ENCODE measurements around the gene ARPC2. TPM values are rescaled to one million over a fixed set of nuclear protein-coding genes. Genes with fewer than 3 reads are reported as not detected.

Gene ARPC2
- total and polyA plus RNA-seq, 8 donors: 37.4 to 102 (median 55.8) TPM

- 81 to 82% methylated on average over 16 of the region's 16 CpGs for WGBS, 2 donors
- H3K27ac ChIP-seq: peak overlapping the region in 1 of 4 donors; percentile 11
- no peak overlapping the region for H3K4me3 ChIP-seq
- FAIRE-seq: no peak
- no peaks in the 10 kb centered on the region for H3K27me3 ChIP-seq
- peaks cover 9 to 73% (median 63%) of the 10 kb centered on the region in 3 donors for H3K36me3 ChIP-seq
- H3K4me1 ChIP-seq: peaks cover 21 to 27% (median 22%) of the 10 kb centered on the region in 3 donors
- TF ChIP-seq, protein P1, sequence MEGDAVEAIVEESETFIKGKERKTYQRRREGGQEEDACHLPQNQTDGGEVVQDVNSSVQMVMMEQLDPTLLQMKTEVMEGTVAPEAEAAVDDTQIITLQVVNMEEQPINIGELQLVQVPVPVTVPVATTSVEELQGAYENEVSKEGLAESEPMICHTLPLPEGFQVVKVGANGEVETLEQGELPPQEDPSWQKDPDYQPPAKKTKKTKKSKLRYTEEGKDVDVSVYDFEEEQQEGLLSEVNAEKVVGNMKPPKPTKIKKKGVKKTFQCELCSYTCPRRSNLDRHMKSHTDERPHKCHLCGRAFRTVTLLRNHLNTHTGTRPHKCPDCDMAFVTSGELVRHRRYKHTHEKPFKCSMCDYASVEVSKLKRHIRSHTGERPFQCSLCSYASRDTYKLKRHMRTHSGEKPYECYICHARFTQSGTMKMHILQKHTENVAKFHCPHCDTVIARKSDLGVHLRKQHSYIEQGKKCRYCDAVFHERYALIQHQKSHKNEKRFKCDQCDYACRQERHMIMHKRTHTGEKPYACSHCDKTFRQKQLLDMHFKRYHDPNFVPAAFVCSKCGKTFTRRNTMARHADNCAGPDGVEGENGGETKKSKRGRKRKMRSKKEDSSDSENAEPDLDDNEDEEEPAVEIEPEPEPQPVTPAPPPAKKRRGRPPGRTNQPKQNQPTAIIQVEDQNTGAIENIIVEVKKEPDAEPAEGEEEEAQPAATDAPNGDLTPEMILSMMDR (IDR thresholded peaks at IDR 0.05): no peak
- ATAC-seq: no peak
- H3K9me3 ChIP-seq: no peaks in the 10 kb centered on the region
- DNase-seq: peak in 1 of 6 donors; percentile 31
- intact Hi-C loops (cut with DNase I): loop anchor here in 1 of 3 donors (10.0 kb wide), 1 partner anchor 116 kb away; the partner anchor contains the start of gene CTDSP1
Observed at GRCh38 chr2:218278531-218279360, 61.8 kb downstream of the ARPC2 start.

DNA sequence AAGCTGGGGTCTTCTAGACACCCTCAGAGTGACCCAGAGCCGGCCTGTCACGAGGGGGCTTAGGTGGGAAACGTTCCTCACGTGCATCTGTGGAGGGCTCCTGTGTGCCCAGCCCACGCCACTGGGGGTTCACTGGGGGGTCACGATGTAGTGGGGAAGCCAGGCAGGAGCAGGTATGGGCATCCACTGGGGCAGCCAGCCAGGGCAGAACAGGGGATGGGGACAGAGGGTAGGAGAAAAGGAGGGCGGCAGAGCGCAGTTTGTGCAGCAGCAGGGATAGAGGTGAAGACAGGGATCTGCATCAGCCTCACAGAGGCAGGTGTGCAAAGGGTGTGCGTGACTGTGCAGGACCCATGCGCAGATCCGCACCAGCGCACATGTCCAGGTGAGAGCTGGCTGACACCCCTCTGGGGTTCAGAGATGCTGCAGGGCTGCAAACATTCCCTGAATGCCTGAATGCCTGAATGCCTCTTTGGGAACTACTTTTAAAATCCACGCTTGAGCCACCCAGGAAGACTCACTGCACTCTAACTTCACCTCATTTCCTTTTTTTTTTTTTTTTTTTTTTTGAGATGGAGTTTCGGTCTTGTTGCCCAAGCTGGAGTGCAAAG is 63.4 kb downstream of the ARPC2 start:
- DNase-seq (peak in 1 of 6 donors; percentile 13), FAIRE-seq (no peak), ATAC-seq (no peak)
- H3K4me3 ChIP-seq: no peak overlapping the region
- TF ChIP-seq, protein P1 (IDR thresholded peaks at IDR 0.05): no peak
- no peaks in the 10 kb centered on the region for H3K27me3 ChIP-seq
- WGBS, 2 donors: 85 to 89% methylated on average over 14 of the region's 14 CpGs
- intact Hi-C loops (cut with DNase I): no loop called here
- peaks cover 8 to 57% (median 47%) of the 10 kb centered on the region in 3 donors for H3K36me3 ChIP-seq
- no peak overlapping the region for H3K27ac ChIP-seq
- H3K9me3 ChIP-seq: no peaks in the 10 kb centered on the region
- H3K4me1 ChIP-seq: peaks cover 37 to 42% (median 38%) of the 10 kb centered on the region in 3 donors

DNA sequence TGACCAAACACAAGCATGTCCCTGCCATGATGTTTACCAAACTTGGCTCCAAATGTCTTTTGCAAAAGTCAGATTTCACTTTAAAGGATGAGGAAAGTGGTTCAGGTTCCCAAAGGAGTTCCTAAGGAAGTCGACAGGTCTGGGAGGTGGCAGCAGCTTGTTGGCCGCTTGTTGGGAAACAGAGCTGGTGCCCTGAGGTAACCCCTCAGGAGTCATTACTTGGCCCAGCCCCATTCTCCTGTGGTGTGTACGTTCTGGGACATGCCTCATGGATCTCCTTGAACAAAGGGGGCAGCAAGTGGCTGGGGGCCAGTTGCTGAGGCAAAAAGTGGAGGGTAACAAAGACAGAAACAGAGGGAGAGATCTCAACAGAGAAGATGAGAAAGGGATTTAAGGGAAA is 64.5 kb downstream of the ARPC2 start:
- Histone ChIP-seq H3K27me3 (no peaks in the 10 kb centered on the region), H3K36me3 (peaks cover 3 to 46% (median 37%) of the 10 kb centered on the region in 3 donors), H3K4me1 (peaks cover 48 to 53% (median 49%) of the 10 kb centered on the region in 3 donors), H3K4me3 (no peak overlapping the region), H3K9me3 (no peaks in the 10 kb centered on the region), H3K27ac (peak overlapping the region; percentile 88 to 100 (median 93))
- TF ChIP-seq, protein P1 (IDR thresholded peaks at IDR 0.05): no peak
- no peak for FAIRE-seq
- DNase-seq: peak in 3 of 6 donors; percentile 66 to 78 (median 72)
- intact Hi-C loops (cut with DNase I): no loop called here
- 19 to 22% methylated on average over 3 of the region's 3 CpGs for WGBS, 2 donors
- peak; percentile 8 to 40 (median 20) for ATAC-seq

DNA sequence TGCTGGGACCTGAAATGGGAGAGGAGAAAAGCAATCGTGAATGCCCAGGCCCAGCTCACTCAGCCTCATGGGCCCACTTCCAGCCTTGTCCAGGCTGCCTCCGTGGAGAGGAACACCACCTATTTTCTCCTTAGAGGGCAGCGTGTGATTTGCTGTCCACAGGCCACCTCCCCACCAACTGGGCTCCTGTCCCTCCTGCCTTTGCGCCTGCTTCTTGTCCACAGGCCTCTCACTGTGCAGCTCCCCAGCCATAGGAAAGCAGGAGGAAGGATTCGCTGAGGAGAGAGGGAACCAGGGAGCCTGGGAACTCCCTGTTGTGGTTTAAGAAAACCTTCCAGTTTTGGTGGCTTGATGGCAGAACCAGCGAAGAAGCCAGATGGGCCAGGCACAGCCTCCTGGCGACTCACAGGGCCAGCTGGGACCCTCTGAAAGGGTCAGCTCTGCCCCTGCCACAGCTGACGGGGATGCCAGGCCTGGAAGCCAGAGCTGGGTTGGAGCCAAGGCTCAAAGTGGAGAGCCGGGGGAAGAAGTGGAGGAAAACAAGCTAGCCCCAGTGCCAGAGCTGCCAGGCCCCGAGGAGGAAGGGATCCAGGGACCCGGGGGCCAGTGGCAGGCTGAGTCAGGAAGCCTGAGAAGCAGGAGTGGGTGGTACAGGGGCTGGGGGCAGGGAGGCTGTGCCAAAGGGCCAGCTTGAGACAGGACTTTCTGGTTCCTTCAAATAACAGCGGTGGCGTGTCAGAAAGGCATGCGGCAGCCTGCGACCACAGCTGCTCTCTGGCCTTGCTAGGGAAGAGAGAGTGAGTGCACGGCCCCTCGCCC is 65.4 kb downstream of the ARPC2 start:
- DNase-seq (peak; percentile 84 to 97 (median 94)), ATAC-seq (peak; percentile 59 to 74 (median 65)), FAIRE-seq (no peak)
- Histone ChIP-seq H3K9me3 (no peaks in the 10 kb centered on the region), H3K4me3 (peak overlapping the region in 1 of 4 donors; percentile 3), H3K36me3 (peaks cover 3 to 37% (median 28%) of the 10 kb centered on the region in 3 donors), H3K27ac (peak overlapping the region; percentile 88 to 100 (median 93)), H3K4me1 (peaks cover 55 to 60% (median 57%) of the 10 kb centered on the region in 3 donors), H3K27me3 (no peaks in the 10 kb centered on the region)
- TF ChIP-seq, protein P1 (IDR thresholded peaks at IDR 0.05): no peak
- 19% methylated on average over 17 of the region's 17 CpGs for WGBS, 2 donors
- intact Hi-C loops (cut with DNase I): no loop called here

Measured in pancreas (tissue), 10 donors.